HTR-8/SVneo (cell line): ENCODE data around the gene SEMA3B.

ENCODE experiments used
- DNase-seq: peaks from one replicate; pipeline ENCODE4 v3.0.0; 2011; ENCODE audit warnings: low spot score, mixed read lengths; ENCODE audit not compliant: insufficient read length
- FAIRE-seq: peaks from 2 replicates; lab custom pipeline; 2011; peaks lifted over from hg19 to GRCh38; lab: Jason Lieb, UNC

The SEMA3B gene

DNA sequence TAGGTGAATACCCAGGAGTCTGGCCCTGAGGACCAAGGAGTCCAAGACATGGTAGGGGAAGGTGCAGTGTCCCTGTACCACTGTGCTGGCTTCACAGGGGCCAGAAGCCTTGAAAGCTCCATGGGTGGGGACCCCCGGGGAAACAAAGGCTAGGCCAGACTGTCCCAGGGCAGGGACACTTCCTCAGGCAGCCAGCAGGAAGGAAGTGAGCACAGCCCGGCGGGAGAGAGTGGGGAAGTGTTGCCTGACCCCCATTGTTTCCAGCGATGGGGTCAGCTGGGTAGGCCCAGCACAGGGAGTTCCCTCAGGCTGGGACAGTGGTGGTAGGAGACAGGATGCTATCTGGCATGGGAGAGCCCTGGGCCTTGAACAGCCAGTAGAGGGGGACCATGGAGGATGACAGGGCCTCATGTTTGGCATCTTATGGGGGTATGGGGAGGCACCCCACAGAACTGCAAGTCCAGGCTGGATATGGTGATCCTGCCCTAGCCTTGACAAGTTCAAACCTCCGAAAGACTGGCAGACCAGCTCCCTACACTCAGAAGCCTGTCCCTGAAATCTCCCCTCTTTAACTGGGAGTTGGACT lies 54.8 kb downstream of the SEMA3B start:
- DNase-seq, result no peak
- no peak for FAIRE-seq

DNA sequence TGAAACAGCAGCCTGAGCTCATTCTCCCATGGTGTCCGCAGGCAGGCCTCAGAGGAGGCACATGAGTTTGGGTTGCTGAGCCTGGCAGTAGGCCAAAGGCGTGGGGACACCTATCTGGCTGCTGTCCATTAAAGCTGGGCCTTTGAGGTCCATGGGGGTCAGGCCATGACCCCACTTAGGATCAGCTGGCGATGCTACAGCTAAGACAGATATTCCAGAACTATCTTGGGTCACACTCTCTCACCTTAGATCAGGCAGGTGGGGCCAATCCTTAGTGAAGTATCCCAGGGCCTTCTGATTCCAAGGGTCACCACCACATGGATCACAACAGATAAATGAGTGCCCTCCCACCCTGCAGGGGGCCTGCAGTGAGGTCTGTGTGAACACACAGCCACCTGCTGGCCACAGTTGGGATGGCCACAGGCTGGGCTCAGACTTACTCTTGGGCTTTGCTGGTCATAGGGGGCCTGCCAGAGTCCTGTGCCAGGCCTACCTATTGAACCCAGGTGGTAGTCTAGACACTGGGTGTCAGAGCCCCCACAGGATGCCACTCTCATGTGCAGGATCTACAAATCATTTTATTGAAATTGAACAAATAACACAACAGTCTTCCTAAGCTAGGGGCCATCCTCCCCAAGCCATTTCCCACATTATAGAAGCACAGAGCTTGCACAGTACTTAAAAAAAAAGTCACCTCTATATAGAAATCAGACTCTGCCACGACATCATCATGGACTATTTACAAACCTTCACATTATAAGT lies 55.6 kb downstream of the SEMA3B start:
- FAIRE-seq (peak; percentile 86), DNase-seq (no peak)

DNA sequence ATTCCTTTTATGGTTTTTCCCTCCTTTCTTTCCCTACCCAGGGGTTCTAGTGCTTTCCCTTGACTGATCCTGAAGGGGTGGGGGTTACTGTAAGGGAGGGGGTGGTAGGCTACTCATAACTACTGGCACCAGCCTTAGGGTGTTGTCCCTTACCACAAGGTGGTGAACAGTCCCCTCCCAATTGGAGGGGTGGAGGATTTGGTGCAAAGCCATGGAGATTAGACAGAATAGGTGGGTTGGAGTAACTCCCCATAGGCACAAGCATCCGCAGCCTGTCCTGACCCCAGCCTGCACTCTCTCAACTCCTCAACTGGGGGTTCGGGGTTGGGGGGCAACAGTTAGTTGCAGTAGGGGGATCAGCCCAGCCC lies 56.1 kb downstream of the SEMA3B start:
- no peak for FAIRE-seq
- DNase-seq, result no peak

DNA sequence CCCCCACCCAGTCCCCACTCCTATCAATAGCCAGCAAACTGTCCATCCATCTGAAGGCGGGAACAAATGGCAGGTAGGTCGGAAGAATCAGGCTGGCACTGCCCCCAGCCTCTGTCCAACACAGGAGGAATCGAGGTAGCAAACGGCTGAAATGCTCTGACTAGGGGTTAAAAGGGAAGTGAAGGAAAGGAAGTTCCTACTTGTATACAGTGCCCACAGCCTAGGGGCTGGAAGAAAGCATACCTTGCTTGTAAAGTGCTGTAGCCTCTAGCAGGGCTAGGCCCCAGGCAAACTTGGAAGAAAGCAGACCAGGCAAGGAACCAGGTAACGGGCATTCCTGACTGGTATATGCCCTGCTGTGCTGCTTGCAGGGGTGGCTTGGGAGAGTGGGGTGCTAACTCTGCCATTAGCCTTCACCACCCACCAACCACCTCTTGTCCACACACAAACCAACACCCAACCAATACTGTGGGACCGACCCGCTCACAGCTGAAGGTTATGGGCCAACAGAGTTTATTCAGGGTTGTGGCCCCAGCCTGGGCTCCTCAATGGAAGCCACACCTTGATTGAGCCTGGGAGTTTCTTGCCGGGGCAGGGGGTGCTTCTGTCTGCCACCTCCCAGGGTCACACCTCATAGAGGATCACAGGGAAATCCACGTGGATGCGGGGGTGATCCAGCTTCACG lies 56.7 kb downstream of the SEMA3B start:
- no peak for FAIRE-seq
- no peak for DNase-seq

DNA sequence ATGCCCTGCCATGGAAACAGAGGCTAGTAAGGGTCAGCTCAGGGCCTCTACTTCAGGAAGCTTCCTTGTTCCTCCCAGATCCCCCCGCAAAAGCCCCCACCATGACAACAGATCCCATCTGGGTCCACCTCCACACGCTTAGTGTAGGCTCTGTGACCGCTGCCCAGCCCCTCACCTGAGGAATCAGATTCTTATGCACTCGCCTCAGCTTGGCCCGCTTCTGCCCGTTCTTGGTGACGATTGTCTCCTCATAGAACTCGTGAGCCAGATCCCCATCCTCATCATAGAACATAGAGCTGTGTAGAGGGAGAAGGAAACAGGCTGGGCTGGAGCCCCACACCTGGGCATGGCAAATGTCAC lies 57.2 kb downstream of the SEMA3B start:
- DNase-seq (no peak), FAIRE-seq (no peak)

DNA sequence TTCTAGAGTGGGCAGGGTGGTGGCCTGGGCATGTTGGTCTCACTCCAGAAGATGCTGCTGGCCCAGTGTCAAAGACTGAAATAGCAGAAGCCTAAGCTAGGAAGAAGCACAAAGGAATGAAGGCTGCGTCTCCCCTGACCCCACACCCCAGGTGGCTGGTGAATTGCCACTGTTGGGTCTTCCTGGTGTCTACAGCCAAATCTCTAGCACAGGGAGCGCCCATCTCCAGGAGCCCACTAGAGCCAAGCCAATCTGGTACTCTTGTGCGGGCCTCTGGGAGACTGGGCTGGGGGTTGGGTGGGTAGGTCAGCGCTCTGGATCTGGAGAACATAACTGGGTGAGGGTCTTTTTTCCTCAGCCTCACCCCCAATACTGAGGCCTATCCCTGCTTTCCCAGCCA lies 58.2 kb downstream of the SEMA3B start:
- FAIRE-seq (no peak), DNase-seq (no peak)
